ENCODE results near the gene ADAMTS16. TPM values are rescaled to one million over a fixed set of nuclear protein-coding genes. Genes with fewer than 3 reads are reported as not detected.

ADAMTS16 gene
- total and polyA plus RNA-seq, 2 donors (not counting 3 experiments of a cell fraction or from before 2014, with no cell fraction given), result not detected

GRCh38 chr5:5220901-5221631 lies 80.9 kb downstream of the ADAMTS16 start:
- Histone ChIP-seq H3K4me2 (ENCODE audit: insufficient read depth, low read length) (no peak overlapping the region), H3K36me3 (ENCODE audit: control insufficient read depth in 2 of 2, extremely low read depth in 1 of 2, insufficient read depth in 2 of 2, low read length in 2 of 2) (no peaks in the 10 kb centered on the region), H3K4me1 (ENCODE audit: control insufficient read depth, extremely low read depth, insufficient read depth, low read length) (no peaks in the 10 kb centered on the region), H3K4me3 (replicated peaks in 1 of 3; ENCODE audit: insufficient read depth in 1 of 3, low read depth in 1 of 3, low read length in 3 of 3) (no peak overlapping the region), H3K27ac (ENCODE audit: insufficient read depth, low read depth, low read length) (no peak overlapping the region), H3K79me2 (ENCODE audit: control insufficient read depth, insufficient read depth, low read length) (no peaks in the 10 kb centered on the region), H3K27me3 (ENCODE audit: control insufficient read depth in 2 of 2, insufficient read depth in 2 of 2, low read length in 2 of 2) (no peaks in the 10 kb centered on the region), H2AFZ (ENCODE audit: low read depth, low read length) (no peak overlapping the region), H3K9me1 (replicated peaks; ENCODE audit: control insufficient read depth, extremely low read depth, insufficient read depth, low read length) (no peaks in the 10 kb centered on the region), H3K9me3 (replicated peaks; ENCODE audit: control insufficient read depth, insufficient read depth, low read length) (peaks cover 7% of the 10 kb centered on the region), H3K9ac (replicated peaks; ENCODE audit: extremely low read depth, insufficient read depth, low read length) (no peak overlapping the region), H4K20me1 (replicated peaks; ENCODE audit: control insufficient read depth, extremely low read depth, insufficient read depth, low read length) (no peaks in the 10 kb centered on the region)
- intact Hi-C loops (cut with micrococcal nuclease), result no loop called here
- no peak for FAIRE-seq
- dilution Hi-C loops (cut with MboI; ENCODE audit: extremely low pct_ligation_motif_present, low sequenced_read_pairs), result no loop called here
- ChIA-PET CTCF (no interaction called here), POLR2A (no interaction called here)
- DNase-seq (ENCODE audit: low read depth, low spot score), result no peak
- no peak for TF ChIP-seq JUN (IDR thresholded peaks at IDR 0.05; ENCODE audit: borderline replicate concordance, insufficient read depth, insufficient read length, low read depth)
- no TSS peak for BruUV-seq (replicated peaks)

DNA sequence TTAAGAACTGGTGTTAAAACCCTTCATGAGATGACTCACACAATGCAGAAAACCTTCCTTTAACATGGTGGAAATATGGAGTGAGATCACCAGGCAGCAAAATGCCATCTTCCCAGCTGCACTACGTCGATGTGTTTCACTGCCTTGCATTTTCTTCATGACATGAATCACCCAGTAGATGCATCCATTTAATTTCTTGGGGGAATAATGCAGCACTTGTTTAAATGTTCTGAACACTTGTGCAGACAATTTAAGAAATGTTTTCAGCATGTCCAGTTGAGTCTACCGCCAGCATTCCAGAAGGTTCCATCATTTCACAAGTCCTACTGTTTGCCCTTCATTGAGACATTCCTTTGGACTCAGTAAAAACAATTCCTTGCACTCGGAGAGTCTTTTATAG lies 81.6 kb downstream of the ADAMTS16 start:
- dilution Hi-C loops (cut with MboI; ENCODE audit: extremely low pct_ligation_motif_present, low sequenced_read_pairs) (no loop called here), intact Hi-C loops (cut with micrococcal nuclease) (no loop called here)
- no TSS peak for BruUV-seq (replicated peaks)
- ChIA-PET POLR2A (no interaction called here), CTCF (no interaction called here)
- H3K9me1 ChIP-seq (replicated peaks; ENCODE audit: control insufficient read depth, extremely low read depth, insufficient read depth, low read length), result no peaks in the 10 kb centered on the region
- TF ChIP-seq POLR2A (IDR thresholded peaks at IDR 0.05; ENCODE audit: low read depth, low read length), result no peak
- no peak for TF ChIP-seq MYC (IDR thresholded peaks at IDR 0.05; ENCODE audit: low read depth, low read length)
- TF ChIP-seq CTCF (IDR thresholded peaks at IDR 0.05; ENCODE audit: extremely low read depth in 1 of 2, insufficient read depth in 1 of 2, low read depth in 1 of 2, low read length in 2 of 2), result no peak
- no peak for TF ChIP-seq FOS (IDR thresholded peaks at IDR 0.05; ENCODE audit: borderline replicate concordance, insufficient read depth, low read length)
- H4K20me1 ChIP-seq (replicated peaks; ENCODE audit: control insufficient read depth, extremely low read depth, insufficient read depth, low read length), result no peaks in the 10 kb centered on the region
- FAIRE-seq (no peak), DNase-seq (ENCODE audit: low read depth, low spot score) (no peak)
- no peak overlapping the region for H3K27ac ChIP-seq (ENCODE audit: insufficient read depth, low read depth, low read length)
- peaks cover 7% of the 10 kb centered on the region for H3K9me3 ChIP-seq (replicated peaks; ENCODE audit: control insufficient read depth, insufficient read depth, low read length)
- H3K79me2 ChIP-seq (ENCODE audit: control insufficient read depth, insufficient read depth, low read length), result no peaks in the 10 kb centered on the region
- no peak overlapping the region for H3K9ac ChIP-seq (replicated peaks; ENCODE audit: extremely low read depth, insufficient read depth, low read length)
- H3K36me3 ChIP-seq (ENCODE audit: control insufficient read depth in 2 of 2, extremely low read depth in 1 of 2, insufficient read depth in 2 of 2, low read length in 2 of 2), result no peaks in the 10 kb centered on the region
- H3K27me3 ChIP-seq (ENCODE audit: control insufficient read depth in 2 of 2, insufficient read depth in 2 of 2, low read length in 2 of 2), result no peaks in the 10 kb centered on the region
- no peak overlapping the region for H3K4me3 ChIP-seq (replicated peaks in 1 of 3; ENCODE audit: insufficient read depth in 1 of 3, low read depth in 1 of 3, low read length in 3 of 3)
- H3K4me2 ChIP-seq (ENCODE audit: insufficient read depth, low read length), result no peak overlapping the region
- H3K4me1 ChIP-seq (ENCODE audit: control insufficient read depth, extremely low read depth, insufficient read depth, low read length), result no peaks in the 10 kb centered on the region
- H2AFZ ChIP-seq (ENCODE audit: low read depth, low read length), result no peak overlapping the region

Measured in endothelial cell of umbilical vein (primary cell).